Astrocyte (in vitro differentiated cells and primary cell): ENCODE measurements around the gene SLC10A6.

Experiments used
- CTCF ChIP-seq: IDR thresholded peaks from 2 replicates; pipeline ENCODE4 v1.5.1; 2011; ENCODE audit warnings: low read depth, mild to moderate bottlenecking, inconsistent platforms, low read length, moderate library complexity; ENCODE audit not compliant: insufficient read depth
- EZH2 ChIP-seq: IDR thresholded peaks from 2 replicates; pipeline ENCODE4 v1.6.1; 2012; ENCODE audit warnings: mild to moderate bottlenecking, low read length, inconsistent platforms; ENCODE audit not compliant: insufficient read depth

- TF ChIP-seq CTCF (no peak), EZH2 (no peak)
These were observed 7.9 kb downstream of the SLC10A6 start for GRCh38 chr4:86841309-86841708.
